HG03025 (cell line): ENCODE measurements around the gene FRMD8.

Source experiments
- ATAC-seq: cut with Tn5 transposase; IDR thresholded peaks from one replicate; pipeline ENCODE4 v1.9.1; 2021; ENCODE audit warnings: mild to moderate bottlenecking, moderate library complexity; ENCODE audit not compliant: unreplicated experiment, low FRiP score

Gene FRMD8

GRCh38 chr11:65386307-65387140 is at the start of gene FRMD8:
Gene FRMD8, plus strand, starts transcription at chr11:65386637. Its CDS starts 400 bp downstream, at chr11:65387037.
- ATAC-seq = no peak

GRCh38 chr11:65338676-65339075 is 47.8 kb upstream of the FRMD8 start:
- no peak for ATAC-seq

GRCh38 chr11:65340226-65340625 is 46.2 kb upstream of the FRMD8 start:
- no peak for ATAC-seq

- no peak for ATAC-seq
These were observed 44.6 kb upstream of the FRMD8 start for GRCh38 chr11:65341856-65342255.

GRCh38 chr11:65351511-65351910 is 34.9 kb upstream of the FRMD8 start:
- no peak for ATAC-seq

- no peak for ATAC-seq
These were observed 33.7 kb upstream of the FRMD8 start for GRCh38 chr11:65352783-65353182.

GRCh38 chr11:65353376-65353775 is 33.1 kb upstream of the FRMD8 start:
- ATAC-seq = no peak

- ATAC-seq = no peak
These were observed 32.6 kb upstream of the FRMD8 start for GRCh38 chr11:65353900-65354264.

- peak; percentile 82 for ATAC-seq
These were observed 32.0 kb upstream of the FRMD8 start, which contains the start of gene TIGD3 for GRCh38 chr11:65354265-65355012. Gene TIGD3, plus strand, starts transcription at chr11:65354751. Its CDS starts 1,058 bp downstream, at chr11:65355809.

GRCh38 chr11:65355013-65355775 is 31.2 kb upstream of the FRMD8 start:
- no peak for ATAC-seq

- ATAC-seq = no peak
These were observed 30.6 kb upstream of the FRMD8 start for GRCh38 chr11:65355776-65356393.

GRCh38 chr11:65356394-65356972 is 30.0 kb upstream of the FRMD8 start:
- ATAC-seq = no peak

GRCh38 chr11:65357856-65358356 is 28.5 kb upstream of the FRMD8 start:
- ATAC-seq = no peak

GRCh38 chr11:65362320-65362931 is 24.0 kb upstream of the FRMD8 start:
- ATAC-seq = no peak

GRCh38 chr11:65362966-65363365 is 23.5 kb upstream of the FRMD8 start:
- no peak for ATAC-seq

GRCh38 chr11:65363770-65364169 is 22.7 kb upstream of the FRMD8 start:
- ATAC-seq = no peak

- no peak for ATAC-seq
These were observed 20.1 kb upstream of the FRMD8 start for GRCh38 chr11:65366340-65366773.

- no peak for ATAC-seq
These were observed 15.8 kb upstream of the FRMD8 start for GRCh38 chr11:65370659-65371049.

- no peak for ATAC-seq
These were observed 12.4 kb upstream of the FRMD8 start for GRCh38 chr11:65373839-65374580.
